DMS 273 (cell line): ENCODE results near the gene CAND2.

Experiments
- DNase-seq: peaks from one replicate; lab custom pipeline; 2025; ENCODE audit not compliant: unreplicated experiment; lab: John Stamatoyannopoulos, UW

CAND2 gene

DNA sequence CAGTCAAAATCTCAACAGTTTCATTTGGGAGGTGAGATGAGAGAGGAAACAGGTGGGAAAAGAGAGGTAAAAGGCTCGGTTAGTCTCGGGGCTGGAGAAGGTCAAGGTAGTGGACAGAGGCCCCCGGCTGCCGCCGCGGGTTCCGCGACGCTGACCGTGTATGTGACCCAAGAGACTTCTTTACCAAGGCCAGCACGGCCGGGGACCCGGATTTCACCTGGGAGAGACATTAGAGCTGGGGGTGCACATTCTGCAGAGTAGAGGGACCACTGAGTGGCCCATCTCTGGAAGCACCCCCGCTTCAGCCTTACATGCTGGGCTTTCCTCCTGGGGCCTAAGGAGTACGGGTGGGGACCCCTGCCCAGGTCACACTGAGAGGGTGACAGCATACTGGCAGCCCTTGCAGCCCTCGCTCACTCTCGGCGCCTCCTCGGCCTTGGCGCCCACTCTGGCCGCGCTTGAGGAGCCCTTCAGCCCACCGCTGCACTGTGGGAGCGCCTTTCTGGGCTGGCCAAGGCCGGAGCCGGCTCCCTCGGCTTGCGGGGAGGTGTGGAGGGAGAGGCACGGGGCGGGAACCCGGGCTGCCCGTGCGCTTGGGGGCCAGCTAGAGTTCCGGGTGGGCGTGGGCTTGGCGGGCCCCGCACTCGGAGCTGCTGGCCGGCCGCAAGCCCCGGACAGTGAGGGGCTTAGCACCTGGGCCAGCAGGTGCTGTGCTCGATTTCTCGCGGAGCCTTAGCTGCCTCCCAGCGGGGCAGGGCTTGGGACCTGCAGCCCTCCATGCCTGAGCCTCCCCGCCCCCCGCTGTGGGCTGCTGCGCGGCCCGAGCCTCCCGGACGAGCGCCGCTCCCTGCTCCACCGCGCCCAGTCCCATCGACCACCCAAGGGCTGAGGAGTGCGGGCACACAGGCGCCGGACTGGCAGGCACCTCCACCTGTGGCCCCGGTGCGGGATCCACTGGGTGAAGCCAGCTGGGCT, 86.1 kb downstream of the CAND2 start:
- DNase-seq, result no peak

GRCh38 chr3:12884186-12884680, 87.8 kb downstream of the CAND2 start:
- DNase-seq, result peak; percentile 85
